Astrocyte (in vitro differentiated cells and primary cell): Measurements from ENCODE around the gene MEST. TPM values are rescaled to one million over a fixed set of nuclear protein-coding genes. Genes with fewer than 3 reads are reported as not detected.

Experiments
- DNase-seq: peaks from one replicate; pipeline ENCODE4 v3.0.0-alpha.2; 2010; ENCODE audit warnings: low read depth
- FAIRE-seq: peaks from 2 replicates; lab custom pipeline; 2011; peaks lifted over from hg19 to GRCh38; lab: Jason Lieb, UNC
- H2AFZ ChIP-seq: 2 replicates; pipeline ENCODE4 v1.6.0; 2012; ENCODE audit warnings: low read depth, low read length, inconsistent platforms
- H3K27ac ChIP-seq: 2 replicates; pipeline ENCODE4 v1.5.1; 2011; ENCODE audit warnings: low read depth, low read length, inconsistent platforms
- H3K27me3 ChIP-seq: 2 replicates; pipeline ENCODE4 v1.6.0; 2011; ENCODE audit warnings: low read length, inconsistent platforms; ENCODE audit not compliant: insufficient read depth
- H3K36me3 ChIP-seq: 2 replicates; pipeline ENCODE4 v1.5.1; 2011; ENCODE audit warnings: low read length, inconsistent platforms; ENCODE audit not compliant: insufficient read depth
- H3K4me1 ChIP-seq: 2 replicates; pipeline ENCODE4 v1.5.1; 2011; ENCODE audit warnings: low read length, inconsistent platforms; ENCODE audit not compliant: insufficient read depth
- H3K4me2 ChIP-seq: 2 replicates; pipeline ENCODE4 v1.6.0; 2012; ENCODE audit warnings: low read length, inconsistent platforms
- H3K4me3 ChIP-seq: 2 replicates; pipeline ENCODE4 v1.5.1; 2011; ENCODE audit warnings: low read depth, mild to moderate bottlenecking, low read length, inconsistent platforms; ENCODE audit not compliant: insufficient read depth
- H3K79me2 ChIP-seq: 2 replicates; pipeline ENCODE4 v1.6.0; 2012; ENCODE audit warnings: mild to moderate bottlenecking, low read length, inconsistent platforms; ENCODE audit not compliant: insufficient read depth
- H3K9ac ChIP-seq: 2 replicates; pipeline ENCODE4 v1.6.0; 2012; ENCODE audit warnings: mild to moderate bottlenecking, low read length, inconsistent platforms
- H3K9me3 ChIP-seq: 2 replicates; pipeline ENCODE4 v1.5.1; 2012; ENCODE audit warnings: low read depth, mild to moderate bottlenecking, low read length, inconsistent platforms; ENCODE audit not compliant: insufficient read depth
- H4K20me1 ChIP-seq: 2 replicates; pipeline ENCODE4 v1.6.0; 2012; ENCODE audit warnings: low read length, inconsistent platforms; ENCODE audit not compliant: insufficient read depth
- H3K27ac Mint-ChIP-seq: one replicate; pipeline ENCODE4 v1.8.0; 2021; ENCODE audit warnings: mild to moderate bottlenecking, mixed read lengths; ENCODE audit not compliant: unreplicated experiment
- H3K27me3 Mint-ChIP-seq: one replicate; pipeline ENCODE4 v1.8.0; 2021; ENCODE audit warnings: low read depth, mixed read lengths; ENCODE audit not compliant: unreplicated experiment
- H3K36me3 Mint-ChIP-seq: one replicate; pipeline ENCODE4 v1.8.0; 2021; ENCODE audit warnings: low read depth, mixed read lengths; ENCODE audit not compliant: unreplicated experiment
- H3K4me1 Mint-ChIP-seq: one replicate; pipeline ENCODE4 v1.8.0; 2021; ENCODE audit warnings: low read depth, mixed read lengths; ENCODE audit not compliant: unreplicated experiment
- H3K4me3 Mint-ChIP-seq: one replicate; pipeline ENCODE4 v1.8.0; 2021; ENCODE audit warnings: mild to moderate bottlenecking, moderate library complexity, mixed read lengths; ENCODE audit not compliant: unreplicated experiment
- H3K9me3 Mint-ChIP-seq: one replicate; pipeline ENCODE4 v1.8.0; 2021; ENCODE audit warnings: mild to moderate bottlenecking, mixed read lengths; ENCODE audit not compliant: unreplicated experiment
- EZH2 ChIP-seq: IDR thresholded peaks from 2 replicates; pipeline ENCODE4 v1.6.1; 2012; ENCODE audit warnings: mild to moderate bottlenecking, low read length, inconsistent platforms; ENCODE audit not compliant: insufficient read depth
- total RNA-seq: library from RNA; stranded (reverse); gene quantifications from 2 replicates; pipeline ENCODE4 v1.2.1, GENCODE V29; 2021
- TF ChIP-seq, protein P1 (sequence below): IDR thresholded peaks from 2 replicates; pipeline ENCODE4 v1.5.1; 2011; ENCODE audit warnings: low read depth, mild to moderate bottlenecking, inconsistent platforms, low read length, moderate library complexity; ENCODE audit not compliant: insufficient read depth

MEST gene
- total RNA-seq, 1 donor from 2014 or later, result 214 TPM

DNA sequence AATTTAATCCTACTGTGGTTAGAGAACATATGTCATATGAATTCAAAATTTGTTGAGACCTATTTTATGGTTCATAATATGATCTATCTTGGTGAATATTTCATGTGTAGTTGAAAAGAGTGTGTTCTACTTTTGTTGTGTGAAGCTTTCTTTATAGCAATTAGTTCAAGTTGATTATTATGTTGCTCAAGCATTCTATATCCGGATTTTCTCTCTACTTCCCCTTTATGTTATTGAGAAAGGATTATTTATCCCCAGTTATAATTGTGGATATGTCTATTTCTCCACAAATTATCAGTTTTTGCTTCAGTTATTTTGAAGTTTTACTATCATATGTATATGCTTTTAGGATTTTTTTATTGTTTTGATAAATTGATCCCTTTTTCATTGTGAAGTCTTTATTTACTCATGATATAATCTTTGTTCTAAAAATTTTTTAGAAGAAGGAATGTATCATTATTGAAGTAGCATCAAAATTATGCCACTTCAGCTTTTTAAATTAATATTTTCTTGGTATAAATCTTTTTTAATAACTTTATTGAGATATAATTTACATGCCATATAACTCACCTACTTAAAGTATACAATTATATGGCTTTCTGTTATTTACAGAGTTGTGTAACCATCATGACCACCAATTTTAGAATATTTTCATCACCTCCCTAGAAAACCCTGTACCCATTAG is 12.0 kb upstream of the MEST start:
- Histone ChIP-seq H3K36me3 (no peaks in the 10 kb centered on the region), H2AFZ (no peak overlapping the region), H3K4me2 (no peak overlapping the region), H3K4me3 (no peak overlapping the region), H3K27me3 (no peaks in the 10 kb centered on the region), H3K9me3 (no peaks in the 10 kb centered on the region), H4K20me1 (no peaks in the 10 kb centered on the region), H3K27ac (no peak overlapping the region), H3K4me1 (no peaks in the 10 kb centered on the region), H3K9ac (no peak overlapping the region), H3K79me2 (no peaks in the 10 kb centered on the region)
- Mint-ChIP-seq H3K9me3 (peaks cover 2% of the 10 kb centered on the region), H3K4me3 (no peak overlapping the region), H3K4me1 (peaks cover 8% of the 10 kb centered on the region), H3K27me3 (peaks cover 4% of the 10 kb centered on the region), H3K36me3 (no peaks in the 10 kb centered on the region), H3K27ac (no peak overlapping the region)
- TF ChIP-seq, protein P1, sequence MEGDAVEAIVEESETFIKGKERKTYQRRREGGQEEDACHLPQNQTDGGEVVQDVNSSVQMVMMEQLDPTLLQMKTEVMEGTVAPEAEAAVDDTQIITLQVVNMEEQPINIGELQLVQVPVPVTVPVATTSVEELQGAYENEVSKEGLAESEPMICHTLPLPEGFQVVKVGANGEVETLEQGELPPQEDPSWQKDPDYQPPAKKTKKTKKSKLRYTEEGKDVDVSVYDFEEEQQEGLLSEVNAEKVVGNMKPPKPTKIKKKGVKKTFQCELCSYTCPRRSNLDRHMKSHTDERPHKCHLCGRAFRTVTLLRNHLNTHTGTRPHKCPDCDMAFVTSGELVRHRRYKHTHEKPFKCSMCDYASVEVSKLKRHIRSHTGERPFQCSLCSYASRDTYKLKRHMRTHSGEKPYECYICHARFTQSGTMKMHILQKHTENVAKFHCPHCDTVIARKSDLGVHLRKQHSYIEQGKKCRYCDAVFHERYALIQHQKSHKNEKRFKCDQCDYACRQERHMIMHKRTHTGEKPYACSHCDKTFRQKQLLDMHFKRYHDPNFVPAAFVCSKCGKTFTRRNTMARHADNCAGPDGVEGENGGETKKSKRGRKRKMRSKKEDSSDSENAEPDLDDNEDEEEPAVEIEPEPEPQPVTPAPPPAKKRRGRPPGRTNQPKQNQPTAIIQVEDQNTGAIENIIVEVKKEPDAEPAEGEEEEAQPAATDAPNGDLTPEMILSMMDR, result no peak
- TF ChIP-seq EZH2, result no peak
- FAIRE-seq (no peak), DNase-seq (no peak)

DNA sequence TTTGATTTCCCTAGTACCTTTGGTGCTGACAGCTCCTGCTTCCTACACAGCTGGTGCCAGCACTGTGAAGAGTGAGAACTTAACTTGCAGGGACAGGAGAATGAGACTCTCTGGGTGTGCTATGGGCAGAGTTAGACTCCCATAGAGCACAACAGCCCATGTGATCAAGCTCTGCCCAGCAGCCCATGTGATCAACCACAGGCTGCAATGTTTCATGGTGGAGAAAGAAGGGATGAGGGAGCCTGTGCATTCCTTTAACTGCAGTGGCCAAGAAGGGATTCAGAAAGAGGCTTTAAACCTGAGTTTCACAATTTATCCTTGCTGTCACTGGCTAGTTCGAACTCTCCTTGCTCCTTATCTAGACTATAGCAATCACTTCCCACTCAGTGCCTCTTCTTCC is 10.0 kb upstream of the MEST start:
- Mint-ChIP-seq H3K4me3 (no peak overlapping the region), H3K36me3 (no peaks in the 10 kb centered on the region), H3K27ac (no peak overlapping the region), H3K27me3 (no peaks in the 10 kb centered on the region), H3K4me1 (peaks cover 16% of the 10 kb centered on the region), H3K9me3 (no peaks in the 10 kb centered on the region)
- H3K9me3 ChIP-seq, result peaks cover 2% of the 10 kb centered on the region
- no peak for FAIRE-seq
- H3K27ac ChIP-seq, result no peak overlapping the region
- H4K20me1 ChIP-seq, result no peaks in the 10 kb centered on the region
- no peaks in the 10 kb centered on the region for H3K27me3 ChIP-seq
- no peak overlapping the region for H3K9ac ChIP-seq
- H3K4me3 ChIP-seq, result no peak overlapping the region
- H3K4me1 ChIP-seq, result peaks cover 5% of the 10 kb centered on the region
- DNase-seq, result peak; percentile 70
- H2AFZ ChIP-seq, result peak overlapping the region; percentile 4
- no peaks in the 10 kb centered on the region for H3K79me2 ChIP-seq
- H3K4me2 ChIP-seq, result no peak overlapping the region
- TF ChIP-seq, protein P1, result no peak
- TF ChIP-seq EZH2, result no peak
- no peaks in the 10 kb centered on the region for H3K36me3 ChIP-seq

DNA sequence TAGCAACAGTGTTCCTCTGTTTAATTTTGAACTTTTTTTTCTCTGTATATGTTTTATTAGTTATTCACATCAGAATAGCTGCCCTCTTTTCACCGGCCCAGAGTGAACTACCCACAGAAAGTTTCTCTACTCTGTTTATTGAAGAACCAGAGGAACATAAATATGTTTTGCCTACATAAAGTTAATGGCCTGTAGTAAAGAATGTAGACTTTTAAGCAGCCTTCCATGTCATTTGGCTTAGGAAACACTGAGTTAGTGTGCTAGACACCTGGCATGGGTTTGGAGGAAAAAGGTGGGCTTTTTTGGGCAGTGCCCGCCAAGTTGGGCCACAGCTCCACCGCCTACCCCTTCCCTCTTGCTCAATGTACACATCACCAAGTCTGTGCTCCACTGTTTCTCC is 8.9 kb upstream of the MEST start:
- Histone ChIP-seq H3K4me1 (peaks cover 5% of the 10 kb centered on the region), H3K27ac (no peak overlapping the region), H2AFZ (no peak overlapping the region), H3K9me3 (peaks cover 2% of the 10 kb centered on the region), H3K27me3 (no peaks in the 10 kb centered on the region), H3K79me2 (no peaks in the 10 kb centered on the region), H3K9ac (no peak overlapping the region), H3K4me2 (no peak overlapping the region), H3K4me3 (no peak overlapping the region), H4K20me1 (no peaks in the 10 kb centered on the region), H3K36me3 (no peaks in the 10 kb centered on the region)
- DNase-seq (no peak), FAIRE-seq (no peak)
- Mint-ChIP-seq H3K27me3 (no peaks in the 10 kb centered on the region), H3K4me3 (no peak overlapping the region), H3K36me3 (no peaks in the 10 kb centered on the region), H3K9me3 (no peaks in the 10 kb centered on the region), H3K4me1 (peaks cover 22% of the 10 kb centered on the region), H3K27ac (no peak overlapping the region)
- TF ChIP-seq EZH2, result no peak
- TF ChIP-seq, protein P1, result no peak
